Gastrocnemius medialis (tissue), 4 donors: ENCODE results near the gene ZNF541.

ENCODE experiments used
- POLR2A ChIP-seq, 2 donors: fragments of 450-650 bp; IDR thresholded peaks; one replicate each; pipeline ENCODE4 v1.6.1; 2017; ENCODE audit warnings: antibody characterized with exemption in 2 of 2, mild to moderate bottlenecking in 2 of 2, moderate library complexity in 2 of 2
- TF ChIP-seq, protein P1 (sequence below), 5 experiments: fragments of 450-650 bp in 3 of 5; fragments of 200-600 bp in 2 of 5; sonication (generic) in 2 of 5; IDR thresholded peaks in 4 of 5; conservative IDR thresholded peaks in 1 of 5; 1 replicate in 4 of 5; 2 replicates in 1 of 5; pipeline ENCODE4 v1.5.1; 2016 to 2019; ENCODE audit warnings: antibody characterized with exemption in 5 of 5, mild to moderate bottlenecking in 3 of 5, moderate library complexity in 3 of 5

DNA sequence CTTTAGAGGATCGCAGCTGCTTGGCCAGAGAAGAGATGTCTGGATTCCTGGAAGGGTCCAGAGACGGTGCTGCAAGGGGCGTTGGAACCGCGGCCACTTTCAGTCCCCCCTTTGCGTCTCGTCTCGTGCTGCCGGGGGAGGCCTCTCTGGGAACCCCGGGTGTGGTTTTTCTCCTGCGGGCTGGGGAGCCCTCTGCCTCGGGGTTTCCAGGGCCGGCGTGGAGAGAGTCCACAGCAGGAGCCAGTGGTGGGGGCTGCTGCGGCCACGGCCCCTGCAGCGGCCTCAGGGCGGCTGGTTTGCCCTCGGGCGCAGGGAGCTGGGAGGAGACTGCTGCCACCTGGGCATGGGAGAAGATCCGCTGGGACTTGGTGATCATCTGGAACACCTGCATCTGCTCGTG lies 28.5 kb downstream of the ZNF541 start:
- TF ChIP-seq, protein P1, sequence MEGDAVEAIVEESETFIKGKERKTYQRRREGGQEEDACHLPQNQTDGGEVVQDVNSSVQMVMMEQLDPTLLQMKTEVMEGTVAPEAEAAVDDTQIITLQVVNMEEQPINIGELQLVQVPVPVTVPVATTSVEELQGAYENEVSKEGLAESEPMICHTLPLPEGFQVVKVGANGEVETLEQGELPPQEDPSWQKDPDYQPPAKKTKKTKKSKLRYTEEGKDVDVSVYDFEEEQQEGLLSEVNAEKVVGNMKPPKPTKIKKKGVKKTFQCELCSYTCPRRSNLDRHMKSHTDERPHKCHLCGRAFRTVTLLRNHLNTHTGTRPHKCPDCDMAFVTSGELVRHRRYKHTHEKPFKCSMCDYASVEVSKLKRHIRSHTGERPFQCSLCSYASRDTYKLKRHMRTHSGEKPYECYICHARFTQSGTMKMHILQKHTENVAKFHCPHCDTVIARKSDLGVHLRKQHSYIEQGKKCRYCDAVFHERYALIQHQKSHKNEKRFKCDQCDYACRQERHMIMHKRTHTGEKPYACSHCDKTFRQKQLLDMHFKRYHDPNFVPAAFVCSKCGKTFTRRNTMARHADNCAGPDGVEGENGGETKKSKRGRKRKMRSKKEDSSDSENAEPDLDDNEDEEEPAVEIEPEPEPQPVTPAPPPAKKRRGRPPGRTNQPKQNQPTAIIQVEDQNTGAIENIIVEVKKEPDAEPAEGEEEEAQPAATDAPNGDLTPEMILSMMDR (IDR thresholded peaks at IDR 0.05 in 4 of 5, conservative IDR thresholded peaks at IDR 0.05 in 1 of 5): no peak
- TF ChIP-seq POLR2A (IDR thresholded peaks at IDR 0.05): no peak
